Body of pancreas (tissue), 4 donors: Measurements from ENCODE around the gene CDK14. TPM values are rescaled to one million over a fixed set of nuclear protein-coding genes. Genes with fewer than 3 reads are reported as not detected.

ENCODE experiments used
- ATAC-seq: fragments of 150-250 bp; one replicate; pipeline ENCODE4 v1.9.1; 2016
- DNase-seq, 4 donors: peaks; one replicate each; pipeline ENCODE4 v3.0.0-alpha.2; 2019
- H3K27ac ChIP-seq, 4 donors: fragments of 200-600 bp; sonication (generic); 1 replicate in 3 of 4; 2 replicates in 1 of 4; pipeline versions ENCODE4 v1.5.1 to v1.6.1; 2016 to 2019; ENCODE audit warnings: mild to moderate bottlenecking in 1 of 4, mixed read lengths in 1 of 4, moderate library complexity in 1 of 4
- H3K27me3 ChIP-seq, 2 donors: fragments of 200-600 bp; sonication (generic); one replicate each; pipeline ENCODE4 v1.6.0; 2016; ENCODE audit warnings: mild to moderate bottlenecking in 1 of 2
- H3K36me3 ChIP-seq, 2 donors: fragments of 200-600 bp; sonication (generic); replicated peaks in 1 of 2; 2 replicates each; pipeline ENCODE4 v1.5.1; 2016; ENCODE audit warnings: low read depth in 2 of 2; ENCODE audit not compliant: insufficient read depth in 1 of 2
- H3K4me1 ChIP-seq: fragments of 200-600 bp; sonication (generic); one replicate; pipeline ENCODE4 v1.6.0; 2016
- H3K4me3 ChIP-seq, 2 donors: fragments of 200-600 bp; sonication (generic); 1 replicate in 1 of 2; 2 replicates in 1 of 2; pipeline ENCODE4 v1.5.1; 2016 to 2019
- H3K9me3 ChIP-seq, 3 donors: fragments of 200-600 bp; sonication (generic); 1 replicate in 2 of 3; 2 replicates in 1 of 3; pipeline ENCODE4 v1.5.1; 2016
- POLR2A ChIP-seq, 3 donors: fragments of 450-650 bp; IDR thresholded peaks; one replicate each; pipeline ENCODE4 v1.6.1; 2016; ENCODE audit warnings: antibody characterized with exemption in 3 of 3, mild to moderate bottlenecking in 2 of 3
- WGBS, 2 donors: methylation state at CpG; one replicate each; pipeline ENCODE4 v1.1.5; 2017; 5-methylcytosine and 5-hydroxymethylcytosine counted together
- intact Hi-C: fragments of 100-400 bp; cut with DNase I; formaldehyde crosslinking; loops from one replicate; pipeline ENCODE4 v1.15.1; 2023
- total RNA-seq, 2 donors: library from RNA; depleted of rRNA; stranded (reverse); fragments of >200 nt; gene quantifications; one replicate each; pipeline ENCODE4 v1.1.0, GENCODE V29; 2016
- TF ChIP-seq, protein P1 (sequence below), 7 experiments: fragments of 450-650 bp in 4 of 7; fragments of 200-600 bp in 3 of 7; sonication (generic) in 3 of 7; IDR thresholded peaks; one replicate each; pipeline ENCODE4 v1.5.1; 2016 to 2019; ENCODE audit warnings: antibody characterized with exemption in 7 of 7

CDK14 gene
- total RNA-seq, 2 donors from 2014 or later, result 21.8 to 35.6 TPM

- no peak for ATAC-seq
- H3K36me3 ChIP-seq, result no peaks in the 10 kb centered on the region
- no peak overlapping the region for H3K27ac ChIP-seq
- H3K4me1 ChIP-seq, result no peaks in the 10 kb centered on the region
- H3K4me3 ChIP-seq, result no peak overlapping the region
- no peaks in the 10 kb centered on the region for H3K27me3 ChIP-seq
- no peak for DNase-seq
- intact Hi-C loops, result no loop called here
- no peaks in the 10 kb centered on the region for H3K9me3 ChIP-seq
- no peak for TF ChIP-seq POLR2A (IDR thresholded peaks at IDR 0.05)
- TF ChIP-seq, protein P1, sequence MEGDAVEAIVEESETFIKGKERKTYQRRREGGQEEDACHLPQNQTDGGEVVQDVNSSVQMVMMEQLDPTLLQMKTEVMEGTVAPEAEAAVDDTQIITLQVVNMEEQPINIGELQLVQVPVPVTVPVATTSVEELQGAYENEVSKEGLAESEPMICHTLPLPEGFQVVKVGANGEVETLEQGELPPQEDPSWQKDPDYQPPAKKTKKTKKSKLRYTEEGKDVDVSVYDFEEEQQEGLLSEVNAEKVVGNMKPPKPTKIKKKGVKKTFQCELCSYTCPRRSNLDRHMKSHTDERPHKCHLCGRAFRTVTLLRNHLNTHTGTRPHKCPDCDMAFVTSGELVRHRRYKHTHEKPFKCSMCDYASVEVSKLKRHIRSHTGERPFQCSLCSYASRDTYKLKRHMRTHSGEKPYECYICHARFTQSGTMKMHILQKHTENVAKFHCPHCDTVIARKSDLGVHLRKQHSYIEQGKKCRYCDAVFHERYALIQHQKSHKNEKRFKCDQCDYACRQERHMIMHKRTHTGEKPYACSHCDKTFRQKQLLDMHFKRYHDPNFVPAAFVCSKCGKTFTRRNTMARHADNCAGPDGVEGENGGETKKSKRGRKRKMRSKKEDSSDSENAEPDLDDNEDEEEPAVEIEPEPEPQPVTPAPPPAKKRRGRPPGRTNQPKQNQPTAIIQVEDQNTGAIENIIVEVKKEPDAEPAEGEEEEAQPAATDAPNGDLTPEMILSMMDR (IDR thresholded peaks at IDR 0.05), result no peak
- 69 to 87% methylated on average over 2 of the region's 2 CpGs for WGBS, 2 donors
These were observed 399.9 kb downstream of the CDK14 start for GRCh38 chr7:90995996-90996395.

DNA sequence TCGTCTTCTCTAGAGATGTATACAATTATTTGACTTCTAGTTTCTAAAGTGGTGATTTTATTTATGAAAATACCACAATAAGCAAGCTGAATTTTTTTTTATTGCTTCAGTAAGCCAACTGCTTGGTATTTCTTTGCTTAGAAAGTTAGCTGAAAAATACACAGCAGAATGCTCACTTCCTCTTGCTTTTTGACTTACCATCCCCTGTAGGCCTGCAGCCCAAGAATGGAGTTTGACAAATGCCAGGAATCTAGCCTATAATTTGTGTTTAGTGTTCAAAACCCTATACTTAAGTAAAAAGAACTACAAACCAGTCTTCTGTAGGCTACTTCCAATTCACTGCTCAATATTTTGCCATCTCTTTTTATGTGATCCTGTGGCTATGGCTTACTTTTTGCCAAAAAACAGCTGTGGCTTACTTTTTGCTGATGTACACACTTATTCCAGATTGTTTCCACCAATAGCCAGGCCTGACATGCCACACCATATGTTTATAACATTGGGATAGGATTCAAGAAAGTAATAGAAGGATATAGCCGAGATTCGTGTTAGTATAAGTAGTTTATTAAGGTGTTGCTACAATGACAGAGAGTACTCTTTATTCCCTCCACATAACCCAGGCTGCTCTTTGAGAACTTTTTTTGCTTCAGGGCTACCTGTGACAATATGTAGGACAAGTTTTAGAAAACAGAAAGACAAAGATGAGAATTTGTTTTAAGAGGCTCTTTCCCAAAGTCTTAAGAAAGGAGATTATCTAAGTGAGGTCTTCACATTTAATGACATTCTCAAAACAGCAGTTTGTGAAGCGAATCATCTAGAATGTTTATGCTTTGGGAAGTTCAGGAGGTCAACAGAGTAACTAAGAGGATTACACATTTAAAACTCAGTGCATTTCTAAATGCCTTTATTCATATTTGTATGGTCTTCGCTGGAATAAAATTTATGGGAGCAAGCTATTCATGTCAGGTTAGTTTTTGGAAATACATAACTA is 404.2 kb downstream of the CDK14 start:
- no peaks in the 10 kb centered on the region for H3K36me3 ChIP-seq
- no peaks in the 10 kb centered on the region for H3K4me1 ChIP-seq
- intact Hi-C loops, result no loop called here
- no peaks in the 10 kb centered on the region for H3K27me3 ChIP-seq
- no peak overlapping the region for H3K4me3 ChIP-seq
- DNase-seq (no peak), ATAC-seq (no peak)
- no peak overlapping the region for H3K27ac ChIP-seq
- 75 to 84% methylated on average over 5 of the region's 5 CpGs for WGBS, 2 donors
- H3K9me3 ChIP-seq, result no peaks in the 10 kb centered on the region
- TF ChIP-seq, protein P1 (IDR thresholded peaks at IDR 0.05), result no peak
- no peak for TF ChIP-seq POLR2A (IDR thresholded peaks at IDR 0.05)

DNA sequence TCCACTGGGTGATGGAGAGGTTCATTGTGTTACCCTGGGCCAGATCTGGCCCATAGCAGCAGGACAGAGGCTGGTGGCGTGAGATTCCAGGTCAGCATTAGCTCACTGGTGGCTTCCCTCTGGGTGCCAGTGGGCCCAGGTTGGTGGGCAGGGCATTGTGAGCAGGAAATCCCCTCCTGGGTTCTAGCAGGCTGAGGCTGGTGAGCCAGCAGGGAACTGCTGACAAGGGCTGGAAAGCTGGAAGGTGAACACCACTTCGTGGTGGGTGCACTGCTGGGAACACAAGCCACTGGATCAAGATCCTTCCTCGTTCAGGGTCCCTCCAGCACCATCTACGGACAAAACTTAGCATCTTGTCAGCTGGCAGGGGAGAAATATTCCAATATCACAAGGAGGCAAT is 408.9 kb downstream of the CDK14 start:
- DNase-seq (no peak), ATAC-seq (no peak)
- Histone ChIP-seq H3K27ac (no peak overlapping the region), H3K4me3 (no peak overlapping the region), H3K9me3 (no peaks in the 10 kb centered on the region), H3K4me1 (no peaks in the 10 kb centered on the region), H3K27me3 (no peaks in the 10 kb centered on the region), H3K36me3 (no peaks in the 10 kb centered on the region)
- no peak for TF ChIP-seq POLR2A (IDR thresholded peaks at IDR 0.05)
- TF ChIP-seq, protein P1 (IDR thresholded peaks at IDR 0.05), result no peak
- intact Hi-C loops, result no loop called here
- WGBS, 2 donors, result 88 to 89% methylated on average over 3 to 4 of the region's 4 CpGs

DNA sequence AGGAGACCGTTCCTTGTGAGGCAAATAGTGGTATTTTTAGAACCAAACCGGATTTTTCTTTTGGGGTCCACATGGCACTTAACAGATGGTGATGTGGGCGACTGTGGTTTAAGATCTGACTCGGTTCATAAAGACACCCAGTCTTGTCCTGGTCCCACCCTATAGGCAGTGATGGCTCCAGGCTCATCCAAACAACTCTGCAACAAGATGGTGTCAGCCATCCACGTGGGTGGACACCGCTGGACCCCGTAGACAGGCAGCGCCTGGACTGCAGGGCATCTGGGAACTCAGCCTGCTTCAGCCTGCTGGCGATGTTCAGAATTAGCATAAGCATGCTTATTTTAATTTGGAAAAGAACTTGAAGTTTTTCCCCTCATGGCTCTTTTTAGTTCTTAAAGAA is 409.7 kb downstream of the CDK14 start:
- H3K4me3 ChIP-seq, result no peak overlapping the region
- H3K9me3 ChIP-seq, result no peaks in the 10 kb centered on the region
- no peak overlapping the region for H3K27ac ChIP-seq
- no peak for ATAC-seq
- no peak for DNase-seq
- no peaks in the 10 kb centered on the region for H3K27me3 ChIP-seq
- no peaks in the 10 kb centered on the region for H3K4me1 ChIP-seq
- WGBS, 2 donors, result 84 to 90% methylated on average over 9 of the region's 9 CpGs
- no peak for TF ChIP-seq POLR2A (IDR thresholded peaks at IDR 0.05)
- TF ChIP-seq, protein P1 (IDR thresholded peaks at IDR 0.05), result no peak
- intact Hi-C loops, result no loop called here
- H3K36me3 ChIP-seq, result no peaks in the 10 kb centered on the region
